T-helper 17 cell (primary cell): ENCODE results near the gene TCL1A. TPM values are rescaled to one million over a fixed set of nuclear protein-coding genes. Genes with fewer than 3 reads are reported as not detected.
"Not testable (repeated sequence)": the region's sequence is repeated elsewhere in the genome, so short reads cannot be mapped to it uniquely, and the experiment has no call there.

Experiments
- ATAC-seq: fragments of 150-1000 bp; cut with Tn5 transposase; 2 replicates; pipeline ENCODE4 v1.10.0; 2021; ENCODE audit warnings: mild to moderate bottlenecking, moderate library complexity
- DNase-seq, 3 donors: peaks; one replicate each; pipeline versions ENCODE4 v3.0.0 to v3.0.0-alpha.2; 2020 to 2021
- H3K9me3 ChIP-seq: one replicate; pipeline ENCODE4 v1.7.0; 2013; ENCODE audit warnings: low read length, mild to moderate bottlenecking; ENCODE audit not compliant: control insufficient read depth, poor library complexity, severe bottlenecking
- H3K27ac Mint-ChIP-seq: one replicate; pipeline ENCODE4 v1.8.0; 2022; ENCODE audit warnings: mild to moderate bottlenecking, moderate library complexity, mixed read lengths
- H3K27me3 Mint-ChIP-seq: one replicate; pipeline ENCODE4 v1.8.0; 2022; ENCODE audit warnings: mixed read lengths
- H3K36me3 Mint-ChIP-seq: one replicate; pipeline ENCODE4 v1.8.0; 2022; ENCODE audit warnings: low read depth, mixed read lengths
- H3K4me1 Mint-ChIP-seq: one replicate; pipeline ENCODE4 v1.8.0; 2022; ENCODE audit warnings: mild to moderate bottlenecking, mixed read lengths
- H3K4me3 Mint-ChIP-seq: one replicate; pipeline ENCODE4 v1.8.0; 2022; ENCODE audit warnings: mild to moderate bottlenecking, moderate library complexity, mixed read lengths
- total RNA-seq, 4 donors: library from RNA in 2 of 4; stranded (reverse) in 2 of 4; gene quantifications; one replicate each; pipeline ENCODE4 v1.2.3 and lab custom pipeline; 2022 to 2026

Gene TCL1A
- total RNA-seq, 2 donors from 2014 or later: 5.4 TPM; not detected in 1

DNA sequence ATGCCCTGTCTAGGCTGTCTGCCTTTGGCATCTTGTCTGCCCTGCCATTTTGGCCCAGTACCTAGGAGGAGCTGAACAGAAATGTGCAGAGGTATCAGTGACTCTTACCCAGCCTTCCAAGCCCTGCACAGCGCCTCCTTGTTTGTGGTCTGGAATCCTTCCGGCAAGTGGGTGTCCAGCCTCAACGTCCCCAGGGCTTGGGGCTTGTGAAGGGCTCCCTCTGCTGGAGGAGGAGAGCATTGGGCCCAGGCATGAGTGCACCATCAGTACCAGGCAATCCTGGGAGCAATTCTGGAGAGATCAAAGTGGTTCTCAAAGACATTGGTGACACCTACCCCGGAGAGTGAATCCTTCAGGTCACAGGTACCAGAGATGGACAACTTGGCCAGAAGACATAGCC is 30.1 kb downstream of the TCL1A start:
- H3K27ac Mint-ChIP-seq: no peak overlapping the region
- ATAC-seq: no peak

DNA sequence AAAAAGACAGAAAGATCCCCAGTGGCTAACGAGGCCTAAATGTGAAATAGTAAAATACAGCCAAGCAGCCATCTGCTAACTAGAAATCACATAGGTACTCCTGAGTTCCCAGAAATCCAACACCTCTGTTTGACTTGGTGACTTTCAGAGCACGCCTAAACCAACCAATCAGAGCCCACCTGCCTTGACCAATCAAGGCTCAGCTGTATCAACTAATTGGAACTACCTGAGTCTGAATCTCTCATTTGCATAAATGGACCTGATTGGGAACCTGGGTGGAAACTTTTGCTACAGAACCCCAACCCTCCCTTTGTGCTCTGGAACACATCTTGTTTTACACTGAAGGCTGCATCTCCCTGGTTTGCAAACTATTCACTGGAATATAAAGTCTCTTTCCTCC is 32.8 kb downstream of the TCL1A start:
- Mint-ChIP-seq H3K4me1 (peaks cover 9% of the 10 kb centered on the region), H3K27me3 (peaks cover 42% of the 10 kb centered on the region), H3K4me3 (no peak overlapping the region), H3K27ac (no peak overlapping the region), H3K36me3 (peaks cover 2% of the 10 kb centered on the region)
- ATAC-seq (no peak), DNase-seq (no peak)
- no peaks in the 10 kb centered on the region for H3K9me3 ChIP-seq

More for the DNA sequence above, 30.1 kb downstream of the TCL1A start:
- peak in 1 of 3 donors; percentile 17 for DNase-seq
- no peaks in the 10 kb centered on the region for H3K9me3 ChIP-seq
- peaks cover 9% of the 10 kb centered on the region for H3K4me1 Mint-ChIP-seq
- H3K4me3 Mint-ChIP-seq: no peak overlapping the region
- H3K36me3 Mint-ChIP-seq: no peaks in the 10 kb centered on the region
- H3K27me3 Mint-ChIP-seq: peaks cover 44% of the 10 kb centered on the region

DNA sequence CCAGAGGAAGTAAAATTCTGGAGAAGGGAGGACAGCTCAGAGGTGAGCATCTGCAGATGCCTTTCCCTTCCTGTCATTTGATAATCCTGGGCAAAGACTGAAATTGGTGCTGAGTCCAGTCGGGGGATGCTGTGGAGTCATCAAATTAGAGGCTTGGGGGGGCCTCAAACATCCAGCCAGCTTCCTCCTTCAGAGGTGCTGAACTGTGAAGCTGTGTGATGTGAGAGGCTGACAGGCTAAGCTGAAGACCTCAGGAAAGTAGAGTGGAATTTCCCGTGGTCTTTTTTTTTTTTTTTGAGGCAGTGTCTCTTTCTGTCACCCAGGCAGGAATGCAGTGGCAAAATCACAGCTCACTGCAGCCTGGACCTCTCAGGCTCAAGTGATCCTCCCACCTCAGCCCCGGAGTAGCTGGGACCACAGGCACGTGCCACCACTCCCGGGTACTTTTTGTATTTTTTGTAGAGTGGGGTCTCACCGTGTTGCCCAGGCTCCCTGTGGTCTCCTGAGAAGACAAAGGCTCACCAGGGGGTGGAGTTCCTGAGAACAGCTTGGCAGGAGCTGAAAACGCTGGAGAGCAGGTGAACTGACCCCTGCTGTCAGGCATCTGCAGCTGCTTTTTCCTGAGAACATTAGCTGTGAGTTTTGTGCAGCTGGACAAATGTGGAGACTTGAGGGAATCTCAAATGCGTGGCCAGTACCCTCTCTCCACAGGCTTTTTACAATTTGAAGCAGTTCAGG is 33.8 kb downstream of the TCL1A start:
- Mint-ChIP-seq H3K27me3 (peaks cover 48% of the 10 kb centered on the region), H3K27ac (peak overlapping the region; percentile 16), H3K4me1 (peaks cover 9% of the 10 kb centered on the region), H3K36me3 (peaks cover 2% of the 10 kb centered on the region), H3K4me3 (no peak overlapping the region)
- DNase-seq (no peak), ATAC-seq (no peak)
- no peaks in the 10 kb centered on the region for H3K9me3 ChIP-seq

DNA sequence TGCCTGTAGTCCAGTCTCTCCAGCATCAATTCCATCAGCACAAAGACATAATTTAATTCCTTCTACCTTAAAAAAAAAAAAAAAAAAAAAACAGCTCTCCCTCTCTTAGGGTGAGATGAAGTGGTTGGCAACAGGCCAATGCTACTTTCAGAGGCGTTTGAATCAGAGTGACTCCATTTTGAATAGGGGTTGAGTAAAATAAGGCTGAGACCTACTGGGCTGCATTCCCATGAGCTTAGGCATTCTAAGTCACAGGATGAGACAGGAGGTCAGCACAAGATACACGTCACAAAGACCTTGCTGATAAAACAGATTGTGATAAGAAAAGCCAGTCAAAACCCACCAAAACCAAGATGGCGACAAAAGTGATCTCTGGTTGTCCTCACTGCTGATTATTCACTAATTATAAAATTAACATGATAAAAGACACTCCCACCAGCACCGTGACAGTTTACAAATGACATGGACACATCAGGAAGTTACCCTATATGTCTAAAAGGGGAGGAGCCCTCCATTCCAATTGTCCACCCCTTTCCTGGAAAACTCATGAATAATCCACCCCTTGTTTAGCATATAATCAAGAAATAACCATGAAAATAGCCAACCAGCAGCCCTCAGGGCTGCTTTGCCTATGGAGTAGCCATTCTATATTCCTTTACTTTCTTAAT is 34.6 kb downstream of the TCL1A start:
- DNase-seq: no peak
- no peaks in the 10 kb centered on the region for H3K9me3 ChIP-seq
- Mint-ChIP-seq H3K27ac (peak overlapping the region; percentile 16), H3K36me3 (peaks cover 2% of the 10 kb centered on the region), H3K4me3 (no peak overlapping the region), H3K4me1 (peaks cover 9% of the 10 kb centered on the region), H3K27me3 (peaks cover 50% of the 10 kb centered on the region)
- ATAC-seq: no peak

DNA sequence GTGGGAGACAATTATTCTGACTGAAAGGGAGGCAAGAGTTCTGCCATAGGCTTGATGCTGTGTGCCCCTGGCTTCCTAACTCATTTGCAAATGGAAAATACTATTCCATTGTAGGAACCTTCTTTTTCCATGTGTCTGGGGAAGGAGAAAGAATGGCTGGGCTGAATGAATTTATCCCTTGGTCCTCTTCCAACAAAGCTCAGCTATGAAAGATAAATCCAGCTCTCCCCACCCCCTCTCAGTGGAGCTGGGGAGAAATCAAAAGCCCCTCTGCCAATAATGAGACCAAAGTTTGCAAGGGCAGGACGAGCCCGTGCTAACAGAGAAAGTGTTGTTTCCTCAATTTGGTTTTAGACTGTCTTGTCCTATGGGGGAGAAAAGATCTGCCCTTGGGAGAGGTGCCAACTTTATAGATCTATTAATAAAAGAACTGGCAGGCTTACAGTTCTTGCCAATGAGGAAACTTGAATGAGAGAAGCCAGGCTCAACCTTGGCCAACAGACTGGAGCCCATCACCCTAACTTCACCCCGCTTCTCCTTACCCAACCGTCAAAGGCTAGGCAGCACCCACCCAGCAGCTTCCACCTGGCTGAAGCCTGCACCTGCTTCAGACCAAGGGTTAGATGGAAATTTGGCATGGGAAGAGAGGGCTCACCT is 36.6 kb downstream of the TCL1A start:
- ATAC-seq: no peak
- H3K36me3 Mint-ChIP-seq: peaks cover 6% of the 10 kb centered on the region
- H3K4me1 Mint-ChIP-seq: peaks cover 5% of the 10 kb centered on the region
- DNase-seq: no peak
- H3K27me3 Mint-ChIP-seq: peaks cover 51% of the 10 kb centered on the region
- H3K9me3 ChIP-seq: no peaks in the 10 kb centered on the region
- no peak overlapping the region for H3K27ac Mint-ChIP-seq
- no peak overlapping the region for H3K4me3 Mint-ChIP-seq

DNA sequence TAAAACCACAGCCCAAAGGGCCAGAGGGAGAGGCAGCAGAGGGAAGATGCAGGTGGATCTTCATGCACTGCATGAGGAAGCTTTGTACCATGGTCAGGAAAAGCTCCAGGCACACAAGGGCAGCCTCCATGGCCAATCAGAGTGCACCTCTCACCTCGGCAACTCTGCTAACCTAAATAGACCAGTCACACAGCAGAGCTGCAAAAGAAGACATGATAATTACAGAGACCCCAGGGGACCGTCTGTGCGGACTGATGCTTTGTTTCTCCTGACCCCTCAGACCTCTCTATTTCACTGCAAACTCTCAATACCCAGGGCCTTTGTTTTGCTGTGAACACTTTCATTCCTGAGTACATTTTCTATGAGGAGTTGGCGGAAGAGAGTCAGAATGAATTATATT is 38.4 kb downstream of the TCL1A start:
- Mint-ChIP-seq H3K4me3 (no peak overlapping the region), H3K36me3 (peaks cover 8% of the 10 kb centered on the region), H3K4me1 (peaks cover 4% of the 10 kb centered on the region), H3K27me3 (peaks cover 60% of the 10 kb centered on the region), H3K27ac (no peak overlapping the region)
- no peaks in the 10 kb centered on the region for H3K9me3 ChIP-seq
- no peak for ATAC-seq
- DNase-seq: no peak

DNA sequence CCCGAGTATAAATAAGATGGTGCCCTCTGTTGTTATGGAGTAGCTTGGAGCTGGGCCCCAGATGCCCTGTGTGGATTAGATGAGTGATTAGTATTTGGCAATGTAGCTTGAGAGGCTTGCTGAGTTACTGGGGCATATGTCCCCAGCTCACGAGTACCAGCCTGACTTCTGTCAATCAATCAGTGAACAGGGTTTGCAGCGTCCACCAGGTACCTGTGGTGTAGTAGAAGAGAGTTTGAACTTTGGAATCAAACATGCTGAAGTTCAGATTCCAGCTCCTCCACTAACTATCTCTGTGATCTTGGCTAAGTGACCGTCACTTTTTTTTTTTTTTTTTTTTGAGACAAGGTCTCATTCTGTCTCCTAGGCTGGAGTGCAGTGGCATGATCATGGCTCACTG is 39.3 kb downstream of the TCL1A start:
- Mint-ChIP-seq H3K27ac (no peak overlapping the region), H3K4me1 (peaks cover 4% of the 10 kb centered on the region), H3K4me3 (no peak overlapping the region), H3K27me3 (peaks cover 66% of the 10 kb centered on the region), H3K36me3 (peaks cover 8% of the 10 kb centered on the region)
- ATAC-seq (no peak), DNase-seq (no peak)
- no peaks in the 10 kb centered on the region for H3K9me3 ChIP-seq

- H3K9me3 ChIP-seq: no peaks in the 10 kb centered on the region
- no peak overlapping the region for H3K4me3 Mint-ChIP-seq
- H3K27ac Mint-ChIP-seq: no peak overlapping the region
- H3K27me3 Mint-ChIP-seq: peaks cover 47% of the 10 kb centered on the region
- ATAC-seq (no peak), DNase-seq (no peak)
- no peaks in the 10 kb centered on the region for H3K4me1 Mint-ChIP-seq
- peaks cover 3% of the 10 kb centered on the region for H3K36me3 Mint-ChIP-seq
These were observed 45.6 kb downstream of the TCL1A start for GRCh38 chr14:95668235-95668772.

DNA sequence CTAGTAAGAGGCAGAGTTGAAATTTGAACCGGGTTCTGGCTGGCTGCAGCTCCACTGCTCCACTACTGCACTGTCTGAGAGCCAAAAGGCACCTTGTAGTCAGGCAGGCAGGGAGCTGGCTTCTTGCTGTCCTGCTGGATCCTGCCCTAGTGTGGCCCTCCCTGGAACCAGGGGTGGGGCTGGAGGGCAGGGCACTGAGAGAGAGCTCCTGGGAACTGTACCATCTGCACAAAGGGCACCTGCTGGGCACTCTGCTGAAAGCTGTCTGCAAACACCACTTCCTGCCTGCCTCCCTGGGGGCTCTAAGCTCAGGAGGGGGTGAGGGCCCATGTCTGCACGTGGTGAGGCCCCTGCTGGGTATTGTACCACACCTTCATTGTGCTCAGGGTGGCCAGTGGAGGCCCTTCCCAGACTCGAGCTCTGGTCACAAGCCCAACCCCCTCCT is 46.7 kb downstream of the TCL1A start:
- DNase-seq (no peak), ATAC-seq (no peak)
- no peak overlapping the region for H3K4me3 Mint-ChIP-seq
- no peak overlapping the region for H3K27ac Mint-ChIP-seq
- peaks cover 1% of the 10 kb centered on the region for H3K4me1 Mint-ChIP-seq
- no peaks in the 10 kb centered on the region for H3K9me3 ChIP-seq
- peaks cover 47% of the 10 kb centered on the region for H3K27me3 Mint-ChIP-seq
- H3K36me3 Mint-ChIP-seq: peaks cover 2% of the 10 kb centered on the region

DNA sequence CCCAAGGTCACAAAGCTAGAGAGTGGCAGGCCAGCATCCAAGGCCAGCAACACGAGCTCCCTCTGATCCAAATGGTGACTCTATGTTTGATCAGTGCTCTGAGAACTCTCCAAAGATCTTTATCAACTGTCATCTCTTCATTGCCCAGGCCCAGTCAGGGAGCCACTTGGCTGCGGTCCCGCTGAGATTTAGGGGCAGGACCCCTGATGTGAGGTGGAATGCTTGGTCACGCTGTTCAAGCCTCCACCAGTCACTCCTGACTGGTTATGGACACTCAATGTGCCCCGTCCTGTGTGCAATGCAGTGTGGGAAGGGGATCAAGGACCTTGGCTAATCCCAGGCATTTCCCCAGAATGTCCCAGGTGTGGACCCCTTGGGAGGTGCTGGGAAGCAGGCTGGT is 47.5 kb downstream of the TCL1A start:
- Mint-ChIP-seq H3K27me3 (peaks cover 49% of the 10 kb centered on the region), H3K4me1 (peaks cover 3% of the 10 kb centered on the region), H3K27ac (no peak overlapping the region), H3K4me3 (no peak overlapping the region), H3K36me3 (peaks cover 2% of the 10 kb centered on the region)
- no peak for ATAC-seq
- H3K9me3 ChIP-seq: no peaks in the 10 kb centered on the region
- no peak for DNase-seq

- not testable (repeated sequence) for ATAC-seq, H3K9me3 ChIP-seq, H3K4me1 Mint-ChIP-seq, H3K4me3 Mint-ChIP-seq, H3K36me3 Mint-ChIP-seq, H3K27ac Mint-ChIP-seq, DNase-seq
- peaks cover 48% of the 10 kb centered on the region for H3K27me3 Mint-ChIP-seq
These were observed 48.4 kb downstream of the TCL1A start for GRCh38 chr14:95665530-95665929.

DNA sequence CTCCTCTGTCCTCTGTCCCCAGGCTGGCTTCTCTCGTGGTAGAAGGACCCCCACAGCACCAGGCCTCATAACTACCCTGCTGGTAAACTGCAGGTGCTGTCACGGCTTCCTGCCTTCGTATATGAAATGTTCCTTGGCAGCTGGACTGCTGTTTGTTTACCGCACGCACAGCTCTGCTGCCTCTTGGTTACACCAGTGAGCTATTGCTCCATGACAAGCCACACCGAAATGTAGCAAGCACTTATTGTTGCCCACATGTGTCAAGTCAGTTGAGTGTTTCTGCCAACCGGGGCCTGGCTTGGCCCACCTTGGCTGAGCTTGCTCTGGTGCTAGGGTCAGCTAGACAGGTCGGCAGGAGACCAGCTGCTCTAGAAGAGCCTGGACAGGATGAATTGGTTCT is 49.4 kb downstream of the TCL1A start:
- DNase-seq: no peak
- Mint-ChIP-seq H3K27me3 (peaks cover 41% of the 10 kb centered on the region), H3K4me3 (no peak overlapping the region), H3K36me3 (peaks cover 2% of the 10 kb centered on the region), H3K27ac (no peak overlapping the region), H3K4me1 (peaks cover 3% of the 10 kb centered on the region)
- ATAC-seq: no peak
- H3K9me3 ChIP-seq: no peaks in the 10 kb centered on the region

DNA sequence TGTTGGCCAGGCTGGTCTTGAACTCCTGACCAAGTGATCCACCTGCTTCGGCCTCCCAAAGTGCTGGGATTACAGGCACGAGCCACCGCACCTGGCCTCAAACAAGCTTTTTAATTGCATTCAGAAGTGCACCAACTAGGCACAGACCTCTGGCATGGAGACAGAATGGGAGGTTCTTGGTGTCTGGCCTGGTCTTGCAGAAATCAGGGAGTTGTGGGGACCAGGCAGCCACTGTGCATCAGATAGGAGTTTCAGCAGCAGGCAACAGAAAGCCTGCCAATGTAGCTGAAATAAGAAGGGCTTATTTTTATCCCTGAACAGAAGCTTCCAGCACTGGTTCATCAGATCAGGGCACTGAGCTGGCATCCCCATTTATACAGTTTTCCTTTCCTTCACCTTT is 49.9 kb downstream of the TCL1A start:
- peaks cover 3% of the 10 kb centered on the region for H3K4me1 Mint-ChIP-seq
- DNase-seq (no peak), ATAC-seq (no peak)
- no peak overlapping the region for H3K4me3 Mint-ChIP-seq
- H3K27me3 Mint-ChIP-seq: peaks cover 40% of the 10 kb centered on the region
- H3K27ac Mint-ChIP-seq: no peak overlapping the region
- peaks cover 2% of the 10 kb centered on the region for H3K36me3 Mint-ChIP-seq
- no peaks in the 10 kb centered on the region for H3K9me3 ChIP-seq
